ENCODE data around the gene MICU1. TPM values are rescaled to one million over a fixed set of nuclear protein-coding genes. Genes with fewer than 3 reads are reported as not detected.
"Not testable (repeated sequence)": the region's sequence is repeated elsewhere in the genome, so short reads cannot be mapped to it uniquely, and the experiment has no call there.

The MICU1 gene
- total RNA-seq, 1 experiment from 2014 or later, result 36.0 TPM

DNA sequence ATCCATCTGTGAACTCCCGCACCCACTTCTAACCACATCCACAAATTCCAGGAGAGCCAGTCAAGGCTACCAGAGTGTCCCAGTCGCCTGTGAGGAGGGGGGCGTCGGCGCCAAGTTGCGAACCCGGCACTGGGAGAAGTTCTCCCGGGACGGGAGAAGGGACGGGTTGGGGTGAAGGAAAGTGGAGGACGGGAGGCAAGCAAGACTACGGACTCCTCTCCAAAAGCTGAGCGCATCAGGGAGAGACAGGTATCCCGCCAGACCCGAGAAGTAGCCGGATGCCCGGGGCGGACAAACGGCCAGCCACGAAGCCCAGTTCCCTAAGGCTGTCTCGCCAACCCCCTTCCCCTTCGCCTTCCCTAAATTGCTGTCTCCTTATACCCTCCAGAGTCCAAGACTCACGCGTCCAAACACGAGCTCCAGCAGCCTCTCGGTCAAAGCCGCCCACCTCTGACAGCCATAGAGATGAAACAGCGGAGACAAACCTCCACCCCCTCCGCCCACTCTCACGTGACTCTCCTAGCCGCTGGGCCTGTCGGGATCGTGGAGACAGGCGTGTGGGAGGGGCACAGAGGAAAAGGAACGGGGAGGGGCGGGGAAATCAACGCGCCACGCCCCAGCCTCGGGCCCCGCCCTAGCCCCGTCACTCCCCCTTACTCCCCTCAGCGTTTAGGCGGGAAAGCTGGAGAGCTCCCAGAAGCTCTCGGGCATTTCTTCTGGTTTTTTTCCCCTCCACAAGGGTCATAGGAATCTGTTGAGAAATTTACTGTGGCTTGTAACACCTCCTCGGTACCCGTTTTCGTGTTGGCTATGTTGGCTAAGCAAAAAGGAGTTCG is at the start of gene MICU1 (continued):
- TF ChIP-seq, protein P1, sequence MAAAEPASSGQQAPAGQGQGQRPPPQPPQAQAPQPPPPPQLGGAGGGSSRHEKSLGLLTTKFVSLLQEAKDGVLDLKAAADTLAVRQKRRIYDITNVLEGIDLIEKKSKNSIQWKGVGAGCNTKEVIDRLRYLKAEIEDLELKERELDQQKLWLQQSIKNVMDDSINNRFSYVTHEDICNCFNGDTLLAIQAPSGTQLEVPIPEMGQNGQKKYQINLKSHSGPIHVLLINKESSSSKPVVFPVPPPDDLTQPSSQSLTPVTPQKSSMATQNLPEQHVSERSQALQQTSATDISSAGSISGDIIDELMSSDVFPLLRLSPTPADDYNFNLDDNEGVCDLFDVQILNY (CRISPR knock-in tag; IDR thresholded peaks at IDR 0.05), result peak; percentile 42; the same call in 1 of the 2 replicates
- TF ChIP-seq SMAD3 (CRISPR knock-in tag; IDR thresholded peaks at IDR 0.05; ENCODE audit: borderline replicate concordance), result peak; percentile 74
- TF ChIP-seq, protein P2, sequence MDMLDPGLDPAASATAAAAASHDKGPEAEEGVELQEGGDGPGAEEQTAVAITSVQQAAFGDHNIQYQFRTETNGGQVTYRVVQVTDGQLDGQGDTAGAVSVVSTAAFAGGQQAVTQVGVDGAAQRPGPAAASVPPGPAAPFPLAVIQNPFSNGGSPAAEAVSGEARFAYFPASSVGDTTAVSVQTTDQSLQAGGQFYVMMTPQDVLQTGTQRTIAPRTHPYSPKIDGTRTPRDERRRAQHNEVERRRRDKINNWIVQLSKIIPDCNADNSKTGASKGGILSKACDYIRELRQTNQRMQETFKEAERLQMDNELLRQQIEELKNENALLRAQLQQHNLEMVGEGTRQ (CRISPR knock-in tag; IDR thresholded peaks at IDR 0.05), result peak; percentile 96
- TF ChIP-seq NFATC4 (CRISPR knock-in tag; IDR thresholded peaks at IDR 0.05), result no peak
- no peak for TF ChIP-seq KAT7 (CRISPR knock-in tag; IDR thresholded peaks at IDR 0.05; ENCODE audit: borderline replicate concordance)
- TF ChIP-seq, protein P3, sequence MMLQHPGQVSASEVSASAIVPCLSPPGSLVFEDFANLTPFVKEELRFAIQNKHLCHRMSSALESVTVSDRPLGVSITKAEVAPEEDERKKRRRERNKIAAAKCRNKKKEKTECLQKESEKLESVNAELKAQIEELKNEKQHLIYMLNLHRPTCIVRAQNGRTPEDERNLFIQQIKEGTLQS (CRISPR knock-in tag; conservative IDR thresholded peaks at IDR 0.05), result no peak
- TF ChIP-seq, protein P4, sequence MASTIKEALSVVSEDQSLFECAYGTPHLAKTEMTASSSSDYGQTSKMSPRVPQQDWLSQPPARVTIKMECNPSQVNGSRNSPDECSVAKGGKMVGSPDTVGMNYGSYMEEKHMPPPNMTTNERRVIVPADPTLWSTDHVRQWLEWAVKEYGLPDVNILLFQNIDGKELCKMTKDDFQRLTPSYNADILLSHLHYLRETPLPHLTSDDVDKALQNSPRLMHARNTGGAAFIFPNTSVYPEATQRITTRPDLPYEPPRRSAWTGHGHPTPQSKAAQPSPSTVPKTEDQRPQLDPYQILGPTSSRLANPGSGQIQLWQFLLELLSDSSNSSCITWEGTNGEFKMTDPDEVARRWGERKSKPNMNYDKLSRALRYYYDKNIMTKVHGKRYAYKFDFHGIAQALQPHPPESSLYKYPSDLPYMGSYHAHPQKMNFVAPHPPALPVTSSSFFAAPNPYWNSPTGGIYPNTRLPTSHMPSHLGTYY (CRISPR knock-in tag; IDR thresholded peaks at IDR 0.05), result no peak
- TF ChIP-seq TP53 (CRISPR knock-in tag; IDR thresholded peaks at IDR 0.05), result no peak
- TF ChIP-seq, protein P5, sequence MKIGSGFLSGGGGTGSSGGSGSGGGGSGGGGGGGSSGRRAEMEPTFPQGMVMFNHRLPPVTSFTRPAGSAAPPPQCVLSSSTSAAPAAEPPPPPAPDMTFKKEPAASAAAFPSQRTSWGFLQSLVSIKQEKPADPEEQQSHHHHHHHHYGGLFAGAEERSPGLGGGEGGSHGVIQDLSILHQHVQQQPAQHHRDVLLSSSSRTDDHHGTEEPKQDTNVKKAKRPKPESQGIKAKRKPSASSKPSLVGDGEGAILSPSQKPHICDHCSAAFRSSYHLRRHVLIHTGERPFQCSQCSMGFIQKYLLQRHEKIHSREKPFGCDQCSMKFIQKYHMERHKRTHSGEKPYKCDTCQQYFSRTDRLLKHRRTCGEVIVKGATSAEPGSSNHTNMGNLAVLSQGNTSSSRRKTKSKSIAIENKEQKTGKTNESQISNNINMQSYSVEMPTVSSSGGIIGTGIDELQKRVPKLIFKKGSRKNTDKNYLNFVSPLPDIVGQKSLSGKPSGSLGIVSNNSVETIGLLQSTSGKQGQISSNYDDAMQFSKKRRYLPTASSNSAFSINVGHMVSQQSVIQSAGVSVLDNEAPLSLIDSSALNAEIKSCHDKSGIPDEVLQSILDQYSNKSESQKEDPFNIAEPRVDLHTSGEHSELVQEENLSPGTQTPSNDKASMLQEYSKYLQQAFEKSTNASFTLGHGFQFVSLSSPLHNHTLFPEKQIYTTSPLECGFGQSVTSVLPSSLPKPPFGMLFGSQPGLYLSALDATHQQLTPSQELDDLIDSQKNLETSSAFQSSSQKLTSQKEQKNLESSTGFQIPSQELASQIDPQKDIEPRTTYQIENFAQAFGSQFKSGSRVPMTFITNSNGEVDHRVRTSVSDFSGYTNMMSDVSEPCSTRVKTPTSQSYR (CRISPR knock-in tag; IDR thresholded peaks at IDR 0.05), result no peak

DNA sequence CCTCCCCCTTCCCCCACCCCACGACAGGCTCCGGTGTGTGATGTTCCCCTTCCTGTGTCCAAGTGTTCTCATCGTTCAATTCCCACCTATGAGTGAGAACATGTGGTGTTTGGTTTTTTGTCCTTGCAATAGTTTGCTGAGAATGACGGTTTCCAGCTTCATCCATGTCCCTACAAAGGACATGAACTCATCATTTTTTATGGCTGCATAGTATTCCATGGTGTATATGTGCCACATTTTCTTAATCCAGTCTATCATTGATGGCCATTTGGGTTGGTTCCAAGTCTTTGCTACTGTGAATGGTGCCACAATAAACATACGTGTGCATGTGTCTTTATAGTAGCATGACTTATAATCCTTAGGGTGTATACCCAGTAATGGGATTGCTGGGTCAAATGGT is 48.3 kb upstream of the MICU1 start:
- H3K9me3 Mint-ChIP-seq; H3K4me3 Mint-ChIP-seq; POLR2A ChIA-PET; H3K36me3 Mint-ChIP-seq; H3K27ac Mint-ChIP-seq; H3K27me3 Mint-ChIP-seq (ENCODE audit: low read depth); CTCF ChIA-PET; H3K4me1 Mint-ChIP-seq; DNase-seq (ENCODE audit: low spot score); ATAC-seq: not testable (repeated sequence)

DNA sequence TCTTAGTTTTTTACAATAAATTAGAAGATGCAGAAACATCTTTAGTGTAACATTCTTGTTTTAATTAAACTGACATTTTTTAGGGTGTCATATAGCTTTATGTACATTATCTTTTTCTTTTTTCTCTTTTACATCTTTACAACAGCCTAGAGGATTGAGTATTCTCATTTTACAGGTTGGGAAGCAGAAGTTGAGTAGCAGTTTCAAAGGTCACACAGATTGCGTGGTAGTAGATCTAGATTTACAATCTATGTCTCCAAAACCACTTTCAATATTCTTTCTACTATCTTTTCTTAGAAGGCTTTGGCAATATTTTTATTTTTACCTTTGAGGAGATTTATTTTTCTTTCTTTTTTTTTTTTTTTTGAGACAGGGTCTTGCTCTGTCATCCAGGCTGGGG is 47.4 kb upstream of the MICU1 start:
- POLR2A ChIA-PET, result no interaction called here
- ATAC-seq (no peak), DNase-seq (ENCODE audit: low spot score) (no peak)
- Mint-ChIP-seq H3K4me3 (no peak overlapping the region), H3K36me3 (no peaks in the 10 kb centered on the region), H3K9me3 (no peaks in the 10 kb centered on the region), H3K27me3 (ENCODE audit: low read depth) (peaks cover 3% of the 10 kb centered on the region), H3K4me1 (no peaks in the 10 kb centered on the region), H3K27ac (no peak overlapping the region)
- CTCF ChIA-PET, result no interaction called here
- TF ChIP-seq JAZF1 (CRISPR knock-in tag; IDR thresholded peaks at IDR 0.05) (no peak), GTF2I (CRISPR knock-in tag; conservative IDR thresholded peaks at IDR 0.05) (no peak), JUN (CRISPR knock-in tag; IDR thresholded peaks at IDR 0.05) (no peak), FOXK1 (CRISPR knock-in tag; IDR thresholded peaks at IDR 0.05) (no peak), ESRRA (CRISPR knock-in tag; IDR thresholded peaks at IDR 0.05; ENCODE audit: borderline replicate concordance) (no peak), ZNF219 (CRISPR knock-in tag; IDR thresholded peaks at IDR 0.05; ENCODE audit: borderline replicate concordance) (no peak), ETV6 (CRISPR knock-in tag; IDR thresholded peaks at IDR 0.05) (no peak), PRRX2 (CRISPR knock-in tag; IDR thresholded peaks at IDR 0.05) (no peak)
- TF ChIP-seq, protein P6, sequence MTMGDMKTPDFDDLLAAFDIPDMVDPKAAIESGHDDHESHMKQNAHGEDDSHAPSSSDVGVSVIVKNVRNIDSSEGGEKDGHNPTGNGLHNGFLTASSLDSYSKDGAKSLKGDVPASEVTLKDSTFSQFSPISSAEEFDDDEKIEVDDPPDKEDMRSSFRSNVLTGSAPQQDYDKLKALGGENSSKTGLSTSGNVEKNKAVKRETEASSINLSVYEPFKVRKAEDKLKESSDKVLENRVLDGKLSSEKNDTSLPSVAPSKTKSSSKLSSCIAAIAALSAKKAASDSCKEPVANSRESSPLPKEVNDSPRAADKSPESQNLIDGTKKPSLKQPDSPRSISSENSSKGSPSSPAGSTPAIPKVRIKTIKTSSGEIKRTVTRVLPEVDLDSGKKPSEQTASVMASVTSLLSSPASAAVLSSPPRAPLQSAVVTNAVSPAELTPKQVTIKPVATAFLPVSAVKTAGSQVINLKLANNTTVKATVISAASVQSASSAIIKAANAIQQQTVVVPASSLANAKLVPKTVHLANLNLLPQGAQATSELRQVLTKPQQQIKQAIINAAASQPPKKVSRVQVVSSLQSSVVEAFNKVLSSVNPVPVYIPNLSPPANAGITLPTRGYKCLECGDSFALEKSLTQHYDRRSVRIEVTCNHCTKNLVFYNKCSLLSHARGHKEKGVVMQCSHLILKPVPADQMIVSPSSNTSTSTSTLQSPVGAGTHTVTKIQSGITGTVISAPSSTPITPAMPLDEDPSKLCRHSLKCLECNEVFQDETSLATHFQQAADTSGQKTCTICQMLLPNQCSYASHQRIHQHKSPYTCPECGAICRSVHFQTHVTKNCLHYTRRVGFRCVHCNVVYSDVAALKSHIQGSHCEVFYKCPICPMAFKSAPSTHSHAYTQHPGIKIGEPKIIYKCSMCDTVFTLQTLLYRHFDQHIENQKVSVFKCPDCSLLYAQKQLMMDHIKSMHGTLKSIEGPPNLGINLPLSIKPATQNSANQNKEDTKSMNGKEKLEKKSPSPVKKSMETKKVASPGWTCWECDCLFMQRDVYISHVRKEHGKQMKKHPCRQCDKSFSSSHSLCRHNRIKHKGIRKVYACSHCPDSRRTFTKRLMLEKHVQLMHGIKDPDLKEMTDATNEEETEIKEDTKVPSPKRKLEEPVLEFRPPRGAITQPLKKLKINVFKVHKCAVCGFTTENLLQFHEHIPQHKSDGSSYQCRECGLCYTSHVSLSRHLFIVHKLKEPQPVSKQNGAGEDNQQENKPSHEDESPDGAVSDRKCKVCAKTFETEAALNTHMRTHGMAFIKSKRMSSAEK (CRISPR knock-in tag; IDR thresholded peaks at IDR 0.05; ENCODE audit: borderline replicate concordance), result no peak
- TF ChIP-seq, protein P7, sequence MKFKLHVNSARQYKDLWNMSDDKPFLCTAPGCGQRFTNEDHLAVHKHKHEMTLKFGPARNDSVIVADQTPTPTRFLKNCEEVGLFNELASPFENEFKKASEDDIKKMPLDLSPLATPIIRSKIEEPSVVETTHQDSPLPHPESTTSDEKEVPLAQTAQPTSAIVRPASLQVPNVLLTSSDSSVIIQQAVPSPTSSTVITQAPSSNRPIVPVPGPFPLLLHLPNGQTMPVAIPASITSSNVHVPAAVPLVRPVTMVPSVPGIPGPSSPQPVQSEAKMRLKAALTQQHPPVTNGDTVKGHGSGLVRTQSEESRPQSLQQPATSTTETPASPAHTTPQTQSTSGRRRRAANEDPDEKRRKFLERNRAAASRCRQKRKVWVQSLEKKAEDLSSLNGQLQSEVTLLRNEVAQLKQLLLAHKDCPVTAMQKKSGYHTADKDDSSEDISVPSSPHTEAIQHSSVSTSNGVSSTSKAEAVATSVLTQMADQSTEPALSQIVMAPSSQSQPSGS (CRISPR knock-in tag; IDR thresholded peaks at IDR 0.05; ENCODE audit: borderline replicate concordance, low read depth), result no peak
